ENCODE data around the gene CDCP2. TPM values are rescaled to one million over a fixed set of nuclear protein-coding genes. Genes with fewer than 3 reads are reported as not detected.

CDCP2 gene
- total RNA-seq, 2 donors from 2014 or later, result 0.10 TPM; not detected in 1

DNA sequence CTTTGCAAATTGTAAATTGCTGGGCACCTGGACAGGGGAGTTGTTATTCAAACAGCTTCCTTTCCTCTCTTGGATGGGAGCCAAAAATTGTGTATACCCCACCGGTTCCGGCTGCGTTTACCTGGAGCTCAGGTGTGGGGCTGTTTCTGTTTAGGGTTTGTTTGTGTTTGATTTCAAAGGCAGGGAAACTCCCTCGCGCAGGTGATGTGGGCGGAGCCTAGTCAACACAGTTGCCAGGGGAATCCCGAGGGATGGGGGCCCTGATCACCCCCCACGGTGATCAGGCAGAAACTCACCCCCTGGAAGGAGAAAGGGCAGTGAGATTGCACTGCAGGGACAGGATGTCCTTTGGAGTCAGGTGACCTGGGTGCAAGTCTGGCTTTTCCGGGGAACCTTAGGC lies 28.3 kb downstream of the CDCP2 start:
- Histone ChIP-seq H3K27me3 (no peaks in the 10 kb centered on the region), H3K36me3 (no peaks in the 10 kb centered on the region), H3K4me1 (peaks cover 4% of the 10 kb centered on the region), H3K9me3 (no peaks in the 10 kb centered on the region), H3K27ac (peak overlapping the region; percentile 4), H3K9ac (ENCODE audit: low read depth in 2 of 2, low read length in 2 of 2) (peak overlapping the region in 1 of 2 donors; percentile 29), H3K4me3 (no peak overlapping the region)
- TF ChIP-seq, protein P1, sequence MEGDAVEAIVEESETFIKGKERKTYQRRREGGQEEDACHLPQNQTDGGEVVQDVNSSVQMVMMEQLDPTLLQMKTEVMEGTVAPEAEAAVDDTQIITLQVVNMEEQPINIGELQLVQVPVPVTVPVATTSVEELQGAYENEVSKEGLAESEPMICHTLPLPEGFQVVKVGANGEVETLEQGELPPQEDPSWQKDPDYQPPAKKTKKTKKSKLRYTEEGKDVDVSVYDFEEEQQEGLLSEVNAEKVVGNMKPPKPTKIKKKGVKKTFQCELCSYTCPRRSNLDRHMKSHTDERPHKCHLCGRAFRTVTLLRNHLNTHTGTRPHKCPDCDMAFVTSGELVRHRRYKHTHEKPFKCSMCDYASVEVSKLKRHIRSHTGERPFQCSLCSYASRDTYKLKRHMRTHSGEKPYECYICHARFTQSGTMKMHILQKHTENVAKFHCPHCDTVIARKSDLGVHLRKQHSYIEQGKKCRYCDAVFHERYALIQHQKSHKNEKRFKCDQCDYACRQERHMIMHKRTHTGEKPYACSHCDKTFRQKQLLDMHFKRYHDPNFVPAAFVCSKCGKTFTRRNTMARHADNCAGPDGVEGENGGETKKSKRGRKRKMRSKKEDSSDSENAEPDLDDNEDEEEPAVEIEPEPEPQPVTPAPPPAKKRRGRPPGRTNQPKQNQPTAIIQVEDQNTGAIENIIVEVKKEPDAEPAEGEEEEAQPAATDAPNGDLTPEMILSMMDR (IDR thresholded peaks at IDR 0.05), result no peak
- peak; percentile 77 for DNase-seq
- intact Hi-C loops (cut with DNase I), result loop anchor here (5.0 kb wide), 2 partner anchors 278 to 363 kb away; no protein-coding TSS in a partner anchor

DNA sequence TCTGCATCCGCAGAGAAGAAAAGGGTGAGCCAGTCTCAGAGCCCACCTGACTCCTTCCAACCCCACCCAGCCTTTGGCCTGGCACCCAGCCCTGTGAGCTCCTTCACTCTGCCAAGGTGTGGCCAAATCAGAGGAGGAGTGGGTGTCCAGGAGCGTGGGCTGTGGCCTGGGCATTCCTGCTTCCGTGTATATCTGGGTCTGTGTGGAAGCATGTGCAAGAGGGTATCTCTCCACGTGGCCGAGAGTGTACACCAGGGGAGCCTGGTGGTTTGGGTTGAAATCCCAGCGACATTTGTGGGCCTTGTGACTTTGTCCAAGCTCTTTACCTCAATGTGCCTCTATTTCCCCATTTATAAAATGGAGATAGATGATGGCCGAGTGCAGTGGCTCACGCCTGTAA lies 29.8 kb downstream of the CDCP2 start:
- Histone ChIP-seq H3K4me3 (no peak overlapping the region), H3K36me3 (no peaks in the 10 kb centered on the region), H3K9ac (ENCODE audit: low read depth in 2 of 2, low read length in 2 of 2) (no peak overlapping the region), H3K27me3 (no peaks in the 10 kb centered on the region), H3K9me3 (no peaks in the 10 kb centered on the region), H3K4me1 (peaks cover 4% of the 10 kb centered on the region), H3K27ac (no peak overlapping the region)
- TF ChIP-seq, protein P1 (IDR thresholded peaks at IDR 0.05), result no peak
- intact Hi-C loops (cut with DNase I), result loop anchor here (5.0 kb wide), 2 partner anchors 279 to 364 kb away; no protein-coding TSS in a partner anchor
- DNase-seq, result no peak

DNA sequence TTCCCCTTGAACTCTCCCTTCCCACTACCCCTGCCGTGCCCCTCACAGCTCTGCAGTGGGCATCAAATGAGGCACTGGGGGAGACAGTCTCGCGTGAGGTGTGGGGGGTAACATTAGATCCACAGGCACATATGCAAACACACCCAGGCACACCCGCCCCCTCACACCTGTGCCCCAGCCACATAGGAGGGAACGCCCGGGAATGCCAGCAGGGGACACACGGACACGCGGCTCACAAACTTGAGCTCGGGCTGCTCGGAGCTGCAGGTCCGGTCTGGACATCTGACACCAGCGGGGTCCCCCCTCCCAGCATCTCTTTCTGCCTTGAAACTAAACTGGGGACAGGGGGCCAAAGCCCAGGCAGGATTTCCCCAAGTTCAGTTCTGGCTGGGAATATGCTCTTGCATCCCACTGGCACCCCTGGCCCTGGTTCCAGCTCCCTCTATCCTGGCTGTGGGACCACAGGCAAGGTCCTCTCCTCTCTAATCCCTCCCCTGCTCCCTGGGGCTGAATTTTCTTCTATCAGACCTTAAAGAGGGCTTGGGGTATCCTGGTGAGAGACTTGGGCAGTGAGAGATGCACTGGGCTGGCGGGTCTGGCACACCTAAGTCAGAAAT lies 30.6 kb downstream of the CDCP2 start:
- H3K27me3 ChIP-seq, result no peaks in the 10 kb centered on the region
- DNase-seq, result peak; percentile 53
- peaks cover 4% of the 10 kb centered on the region for H3K4me1 ChIP-seq
- H3K4me3 ChIP-seq, result peak overlapping the region; percentile 25
- TF ChIP-seq, protein P1 (IDR thresholded peaks at IDR 0.05), result no peak
- no peaks in the 10 kb centered on the region for H3K9me3 ChIP-seq
- no peaks in the 10 kb centered on the region for H3K36me3 ChIP-seq
- no peak overlapping the region for H3K27ac ChIP-seq
- peak overlapping the region; percentile 61 to 62 for H3K9ac ChIP-seq (ENCODE audit: low read depth in 2 of 2, low read length in 2 of 2)
- intact Hi-C loops (cut with DNase I), result loop anchor here (5.0 kb wide), 2 partner anchors 280 to 365 kb away; no protein-coding TSS in a partner anchor

- H3K4me1 ChIP-seq, result peaks cover 4% of the 10 kb centered on the region
- peak; percentile 89 for DNase-seq
- no peaks in the 10 kb centered on the region for H3K9me3 ChIP-seq
- no peaks in the 10 kb centered on the region for H3K36me3 ChIP-seq
- H3K27me3 ChIP-seq, result no peaks in the 10 kb centered on the region
- H3K4me3 ChIP-seq, result peak overlapping the region; percentile 25
- H3K9ac ChIP-seq (ENCODE audit: low read depth in 2 of 2, low read length in 2 of 2), result peak overlapping the region; percentile 61 to 62
- TF ChIP-seq, protein P1 (IDR thresholded peaks at IDR 0.05), result peak; percentile 72
- intact Hi-C loops (cut with DNase I), result loop anchor here (5.0 kb wide), 2 partner anchors 281 to 366 kb away; no protein-coding TSS in a partner anchor
- H3K27ac ChIP-seq, result no peak overlapping the region
Observed at GRCh38 chr1:54121482-54122134, 31.2 kb downstream of the CDCP2 start.

DNA sequence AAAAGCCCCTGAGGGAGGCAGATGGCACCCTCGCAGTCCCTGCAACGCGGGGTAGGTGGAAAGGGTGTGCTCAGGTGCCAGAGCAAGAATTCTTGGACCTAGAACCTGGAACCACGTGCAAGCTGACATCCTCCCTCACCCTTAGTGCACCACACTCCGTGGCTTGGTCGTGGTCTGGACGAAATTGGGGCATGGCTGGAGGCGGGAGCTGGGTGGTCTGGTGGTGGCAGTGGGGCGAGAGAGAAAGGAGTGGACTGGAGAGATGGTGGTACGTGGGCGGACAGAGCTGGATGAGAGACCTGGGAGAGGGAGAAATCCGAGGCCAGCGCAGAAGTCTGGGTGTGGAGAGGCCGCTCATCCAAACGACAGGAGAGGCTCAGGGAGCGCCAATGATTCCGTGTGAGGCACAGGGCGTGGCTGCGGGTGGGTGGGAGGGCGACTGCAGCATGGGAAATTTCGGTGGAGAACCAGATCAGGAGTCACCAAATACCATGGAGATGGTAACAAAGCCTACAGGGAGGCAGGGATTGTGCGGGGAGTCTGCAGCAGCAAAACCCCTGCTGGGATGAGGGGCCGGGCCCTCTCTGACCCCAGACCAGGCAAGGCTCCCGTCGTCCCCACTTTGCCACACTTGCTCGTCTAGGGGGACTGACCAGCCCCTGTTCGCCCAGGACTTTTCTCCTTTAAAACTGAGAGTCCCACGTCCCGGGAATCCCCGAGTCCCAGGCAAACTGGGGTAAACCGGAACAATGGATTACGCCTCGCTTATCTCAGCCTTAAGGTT lies 31.9 kb downstream of the CDCP2 start:
- no peaks in the 10 kb centered on the region for H3K27me3 ChIP-seq
- H3K9ac ChIP-seq (ENCODE audit: low read depth in 2 of 2, low read length in 2 of 2), result peak overlapping the region in 1 of 2 donors; percentile 42
- no peaks in the 10 kb centered on the region for H3K9me3 ChIP-seq
- TF ChIP-seq, protein P1 (IDR thresholded peaks at IDR 0.05), result no peak
- no peak overlapping the region for H3K27ac ChIP-seq
- H3K36me3 ChIP-seq, result no peaks in the 10 kb centered on the region
- H3K4me3 ChIP-seq, result peak overlapping the region; percentile 25
- intact Hi-C loops (cut with DNase I), result loop anchor here (5.0 kb wide), 2 partner anchors 281 to 366 kb away; no protein-coding TSS in a partner anchor
- DNase-seq, result peak; percentile 39
- peaks cover 4% of the 10 kb centered on the region for H3K4me1 ChIP-seq
